Nephron (organoid): ENCODE data around the gene KIAA1671.

Experiments used
- H3K27ac Mint-ChIP-seq, 3 experiments: 2 replicates each; pipeline ENCODE4 v1.8.0; 2020; ENCODE audit warnings: mixed read lengths in 3 of 3, mild to moderate bottlenecking in 2 of 3, moderate library complexity in 1 of 3
- H3K27me3 Mint-ChIP-seq: 2 replicates; pipeline ENCODE4 v1.8.0; 2021; ENCODE audit warnings: low read depth, mild to moderate bottlenecking, moderate library complexity, mixed read lengths
- H3K36me3 Mint-ChIP-seq: 2 replicates; pipeline ENCODE4 v1.8.0; 2020; ENCODE audit warnings: low read depth, mixed read lengths
- H3K4me1 Mint-ChIP-seq: 2 replicates; pipeline ENCODE4 v1.8.0; 2020; ENCODE audit warnings: mixed read lengths
- H3K4me3 Mint-ChIP-seq, 3 experiments: 2 replicates each; pipeline ENCODE4 v1.8.0; 2020; ENCODE audit warnings: mild to moderate bottlenecking in 3 of 3, mixed read lengths in 3 of 3, moderate library complexity in 2 of 3
- H3K9me3 Mint-ChIP-seq: 2 replicates; pipeline ENCODE4 v1.8.0; 2020; ENCODE audit warnings: mixed read lengths
- CTCF ChIP-seq, 3 experiments: fragments of 200-600 bp; sonication (generic); IDR thresholded peaks; one replicate each; pipeline ENCODE4 v1.5.0; 2021; ENCODE audit warnings: antibody characterized with exemption in 3 of 3; ENCODE audit not compliant: unreplicated experiment in 3 of 3

Gene KIAA1671

GRCh38 chr22:25002241-25002985 lies 49.9 kb downstream of the KIAA1671 start:
- H3K9me3 Mint-ChIP-seq = no peaks in the 10 kb centered on the region
- H3K36me3 Mint-ChIP-seq = no peaks in the 10 kb centered on the region
- no peak overlapping the region for H3K4me3 Mint-ChIP-seq
- peaks cover 2% of the 10 kb centered on the region for H3K27me3 Mint-ChIP-seq
- peaks cover 6% of the 10 kb centered on the region for H3K4me1 Mint-ChIP-seq
- TF ChIP-seq CTCF (IDR thresholded peaks at IDR 0.05; ENCODE audit: unreplicated experiment in 3 of 3) = no peak
- peak overlapping the region in 1 of 3 experiments; percentile 33 for H3K27ac Mint-ChIP-seq

GRCh38 chr22:25006354-25006753 lies 53.8 kb downstream of the KIAA1671 start:
- Mint-ChIP-seq H3K27me3 (no peaks in the 10 kb centered on the region), H3K4me3 (no peak overlapping the region), H3K36me3 (no peaks in the 10 kb centered on the region), H3K9me3 (no peaks in the 10 kb centered on the region), H3K4me1 (no peaks in the 10 kb centered on the region), H3K27ac (no peak overlapping the region)
- TF ChIP-seq CTCF (IDR thresholded peaks at IDR 0.05; ENCODE audit: unreplicated experiment in 3 of 3) = no peak

- Mint-ChIP-seq H3K9me3 (no peaks in the 10 kb centered on the region), H3K27me3 (no peaks in the 10 kb centered on the region), H3K4me1 (no peaks in the 10 kb centered on the region), H3K4me3 (no peak overlapping the region), H3K36me3 (no peaks in the 10 kb centered on the region), H3K27ac (no peak overlapping the region)
- no peak for TF ChIP-seq CTCF (IDR thresholded peaks at IDR 0.05; ENCODE audit: unreplicated experiment in 3 of 3)
Observed at GRCh38 chr22:25007444-25008106, 55.1 kb downstream of the KIAA1671 start.

GRCh38 chr22:25008666-25009065 lies 56.1 kb downstream of the KIAA1671 start:
- H3K27me3 Mint-ChIP-seq = peaks cover 6% of the 10 kb centered on the region
- no peak overlapping the region for H3K4me3 Mint-ChIP-seq
- peaks cover 1% of the 10 kb centered on the region for H3K4me1 Mint-ChIP-seq
- H3K9me3 Mint-ChIP-seq = no peaks in the 10 kb centered on the region
- no peaks in the 10 kb centered on the region for H3K36me3 Mint-ChIP-seq
- H3K27ac Mint-ChIP-seq = peak overlapping the region in 2 of 3 experiments; percentile 14 to 47
- no peak for TF ChIP-seq CTCF (IDR thresholded peaks at IDR 0.05; ENCODE audit: unreplicated experiment in 3 of 3)

GRCh38 chr22:25012741-25013143 lies 60.2 kb downstream of the KIAA1671 start:
- no peak for TF ChIP-seq CTCF (IDR thresholded peaks at IDR 0.05; ENCODE audit: unreplicated experiment in 3 of 3)
- Mint-ChIP-seq H3K9me3 (no peaks in the 10 kb centered on the region), H3K36me3 (peaks cover 15% of the 10 kb centered on the region), H3K4me1 (peaks cover 4% of the 10 kb centered on the region), H3K27ac (peak overlapping the region in 1 of 3 experiments; percentile 5), H3K4me3 (no peak overlapping the region), H3K27me3 (peaks cover 6% of the 10 kb centered on the region)
